HepG2 (cell line): ENCODE measurements around the gene SLAMF9. TPM values are rescaled to one million over a fixed set of nuclear protein-coding genes. Genes with fewer than 3 reads are reported as not detected.

ENCODE experiments used
- ATAC-seq: fragments of 200-7000 bp; cut with Tn5 transposase; 3 replicates; pipeline ENCODE4 v1.9.1; 2020; ENCODE audit warnings: mild to moderate bottlenecking, moderate library complexity
- BruUV-seq: library from RNA; stranded (reverse); fragments of 400-500 nt; replicated peaks from 2 replicates; lab custom pipeline; 2021; lab: Mats Ljungman, UMichigan
- CTCF ChIA-PET: fragments of 300-600 bp; formaldehyde crosslinking; extraction: SDS; loops from one replicate; lab custom pipeline; 2021; ENCODE audit warnings: low total read pairs, inconsistent platforms, low intra/inter-chr PET ratio; lab: Yijun Ruan, JAX
- POLR2A ChIA-PET: fragments of 350-600 bp; sonication (Branson Sonifier 250); formaldehyde crosslinking; loops from one replicate; lab custom pipeline; 2020; ENCODE audit warnings: antibody characterized with exemption, inconsistent platforms; lab: Yijun Ruan, JAX
- DNase-seq: peaks from one replicate; pipeline ENCODE4 v3.0.0-alpha.2; 2015; ENCODE audit warnings: low spot score
- FAIRE-seq: peaks from 3 replicates; lab custom pipeline; 2011; peaks lifted over from hg19 to GRCh38; lab: Jason Lieb, UNC
- H2AFZ ChIP-seq: one replicate; pipeline ENCODE4 v1.6.1; 2011; ENCODE audit warnings: low read length, inconsistent platforms
- H3K27ac ChIP-seq: fragments of 300-600 bp; 3 replicates; pipeline ENCODE4 v1.8.0; 2011; ENCODE audit warnings: mixed run types, mild to moderate bottlenecking, mixed read lengths, low read length, inconsistent platforms; ENCODE audit not compliant: insufficient read depth; ENCODE audit errors: extremely low read length
- H3K27me3 ChIP-seq, 2 experiments: fragments of 200-600 bp in 1 of 2; 2 replicates in 1 of 2; 3 replicates in 1 of 2; pipeline versions ENCODE4 v1.6.0 to v1.8.0; 2011; ENCODE audit warnings: low read length in 2 of 2, mild to moderate bottlenecking in 2 of 2, moderate library complexity in 2 of 2, inconsistent platforms in 1 of 2; ENCODE audit not compliant: insufficient read depth in 2 of 2, control insufficient read depth in 1 of 2
- H3K36me3 ChIP-seq, 2 experiments: fragments of 200-600 bp in 1 of 2; replicated peaks in 1 of 2; 2 replicates in 1 of 2; 3 replicates in 1 of 2; pipeline versions ENCODE4 v1.5.1 to v1.8.0; 2011; ENCODE audit warnings: low read length in 2 of 2, inconsistent platforms in 1 of 2; ENCODE audit not compliant: insufficient read depth in 2 of 2, control insufficient read depth in 1 of 2
- H3K4me1 ChIP-seq: 2 replicates; pipeline ENCODE4 v1.5.1; 2012; ENCODE audit warnings: low read length, inconsistent platforms; ENCODE audit not compliant: insufficient read depth
- H3K4me2 ChIP-seq: 2 replicates; pipeline ENCODE4 v1.6.0; 2011; ENCODE audit warnings: low read depth, low read length, inconsistent platforms
- H3K4me3 ChIP-seq, 3 experiments: fragments of 200-600 bp in 1 of 3; sonication (generic), shearing (Covaris generic) in 1 of 3; replicated peaks in 1 of 3; 2 replicates each; pipeline ENCODE4 v1.5.1; 2011 to 2016; ENCODE audit warnings: low read length in 3 of 3, inconsistent platforms in 2 of 3, low read depth in 2 of 3, mild to moderate bottlenecking in 2 of 3, control low read depth in 1 of 3, mixed read lengths in 1 of 3; ENCODE audit not compliant: insufficient read depth in 1 of 3
- H3K79me2 ChIP-seq: one replicate; pipeline ENCODE4 v1.6.1; 2011; ENCODE audit warnings: low read length, inconsistent platforms; ENCODE audit not compliant: insufficient read depth
- H3K9ac ChIP-seq: 2 replicates; pipeline ENCODE4 v1.6.0; 2011; ENCODE audit warnings: mild to moderate bottlenecking, low read depth, low read length, inconsistent platforms; ENCODE audit not compliant: insufficient read depth
- H3K9me3 ChIP-seq: 2 replicates; pipeline ENCODE4 v1.5.1; 2012; ENCODE audit warnings: mild to moderate bottlenecking, low read length
- H4K20me1 ChIP-seq: 2 replicates; pipeline ENCODE4 v1.6.0; 2011; ENCODE audit warnings: inconsistent platforms, mild to moderate bottlenecking, low read length, moderate library complexity; ENCODE audit not compliant: insufficient read depth
- NR2F1 ChIP-seq, 2 experiments: fragments of 450-650 bp in 1 of 2; formaldehyde crosslinking in 1 of 2; IDR thresholded peaks; 2 replicates each; pipeline versions ENCODE4 v1.5.0 to v1.6.1; 2016 to 2020; ENCODE audit warnings: mild to moderate bottlenecking in 1 of 2, missing compliant biosample characterization in 1 of 2, missing genetic modification reagents in 1 of 2, moderate library complexity in 1 of 2
- TGIF2 ChIP-seq: IDR thresholded peaks from 2 replicates; pipeline ENCODE4 v1.6.1; 2016; ENCODE audit warnings: control low read depth, missing compliant biosample characterization
- ZFP91 ChIP-seq: sonication (generic); formaldehyde crosslinking; IDR thresholded peaks from 2 replicates; pipeline ENCODE4 v1.9.0; 2022; ENCODE audit warnings: missing genetic modification reagents, mild to moderate bottlenecking, borderline replicate concordance
- ZNF619 ChIP-seq: sonication (generic); formaldehyde crosslinking; IDR thresholded peaks from 2 replicates; pipeline ENCODE4 v1.4.0; 2020; ENCODE audit warnings: mild to moderate bottlenecking, missing genetic modification reagents
- WGBS: methylation state at CpG from one replicate; pipeline ENCODE4 v1.1.6; 2017; ENCODE audit warnings: low lambda C conversion rate; 5-methylcytosine and 5-hydroxymethylcytosine counted together
- in situ Hi-C: cut with HindIII; loops from 2 replicates; pipeline ENCODE4 v1.10.0; 2017; ENCODE audit warnings: low pct_unique_long_range_greater_than_20kb; ENCODE audit not compliant: extremely low pct_ligation_motif_present
- intact Hi-C: fragments of 100-400 bp; cut with micrococcal nuclease; formaldehyde crosslinking; loops from one replicate; pipeline ENCODE4 v1.10.0; 2022; ENCODE audit not compliant: unreplicated experiment
- polyA plus RNA-seq, 8 experiments: library from polyadenylated mRNA; depleted of rRNA in 3 of 8; stranded (reverse) in 7 of 8; unstranded in 1 of 8; fragments of >200 nt; fragmentation: Illumina TruSeq in 4 of 8; extraction: Trizol in 4 of 8; gene quantifications; 2 replicates each; pipeline versions ENCODE4 v1.2.1 to v1.2.3, GENCODE V29; 2011 to 2016; ENCODE audit warnings: low read depth in 4 of 8, missing spikeins in 1 of 8, mixed read lengths in 1 of 8; ENCODE audit not compliant: insufficient read depth in 1 of 8
- total RNA-seq, 5 experiments: library from RNA; depleted of rRNA; stranded (reverse); fragments of >200 nt; fragmentation: Illumina TruSeq; extraction: Trizol; gene quantifications; 2 replicates each; pipeline ENCODE4 v1.2.3, GENCODE V29; 2016; ENCODE audit warnings: low read depth in 1 of 5

SLAMF9 gene
- total and polyA plus RNA-seq, 2 of the 13 experiments (the other 11 are each of a cell fraction or from before 2014, with no cell fraction given): 0.82 TPM; not detected in 1

GRCh38 chr1:159962176-159962575 is 8.1 kb upstream of the SLAMF9 start (continued):
- no peak for TF ChIP-seq ZFP91 (CRISPR knock-in tag)

- Histone ChIP-seq H2AFZ (no peak overlapping the region), H3K4me2 (no peak overlapping the region), H3K9ac (no peak overlapping the region), H3K4me1 (no peaks in the 10 kb centered on the region), H3K4me3 (no peak overlapping the region), H3K27me3 (peaks cover 0 to 25% of the 10 kb centered on the region in 2 experiments; a peak in 3 of 5 replicates), H3K79me2 (no peaks in the 10 kb centered on the region), H3K9me3 (no peaks in the 10 kb centered on the region), H3K36me3 (no peaks in the 10 kb centered on the region), H3K27ac (no peak overlapping the region), H4K20me1 (no peaks in the 10 kb centered on the region)
- TF ChIP-seq ZNF619 (CRISPR knock-in tag): no peak
- TF ChIP-seq NR2F1 (CRISPR knock-in tag; IDR thresholded peaks at IDR 0.05): no peak
- TF ChIP-seq TGIF2 (CRISPR knock-in tag): no peak
- in situ Hi-C loops: no loop called here
- POLR2A ChIA-PET: no interaction called here
- FAIRE-seq (no peak), ATAC-seq (no peak), DNase-seq (no peak)
- 38% methylated on average over 15 of the region's 15 CpGs for WGBS
- intact Hi-C loops: no loop called here
- CTCF ChIA-PET: no interaction called here
- no TSS peak for BruUV-seq
Observed at GRCh38 chr1:159961636-159962035, 7.6 kb upstream of the SLAMF9 start.
